Epithelial cell of proximal tubule (primary cell): ENCODE measurements around the gene FGD5. TPM values are rescaled to one million over a fixed set of nuclear protein-coding genes. Genes with fewer than 3 reads are reported as not detected.

Experiments
- DNase-seq: peaks from one replicate; pipeline ENCODE4 v3.0.0-alpha.2; 2011; ENCODE audit warnings: low read depth
- H3K4me3 ChIP-seq: 2 replicates; pipeline ENCODE4 v1.5.1; 2011; ENCODE audit warnings: low read depth, mild to moderate bottlenecking, low read length
- total RNA-seq: library from RNA; depleted of rRNA; stranded (reverse); fragments of >200 nt; gene quantifications from 2 replicates; pipeline ENCODE4 v1.2.3, GENCODE V29; 2015
- TF ChIP-seq, protein P1 (sequence below): conservative IDR thresholded peaks from 2 replicates; pipeline ENCODE4 v1.5.1; 2012; ENCODE audit warnings: low read depth, mild to moderate bottlenecking, low read length

FGD5 gene
- total RNA-seq, 1 donor from 2014 or later, result 0.06 TPM

DNA sequence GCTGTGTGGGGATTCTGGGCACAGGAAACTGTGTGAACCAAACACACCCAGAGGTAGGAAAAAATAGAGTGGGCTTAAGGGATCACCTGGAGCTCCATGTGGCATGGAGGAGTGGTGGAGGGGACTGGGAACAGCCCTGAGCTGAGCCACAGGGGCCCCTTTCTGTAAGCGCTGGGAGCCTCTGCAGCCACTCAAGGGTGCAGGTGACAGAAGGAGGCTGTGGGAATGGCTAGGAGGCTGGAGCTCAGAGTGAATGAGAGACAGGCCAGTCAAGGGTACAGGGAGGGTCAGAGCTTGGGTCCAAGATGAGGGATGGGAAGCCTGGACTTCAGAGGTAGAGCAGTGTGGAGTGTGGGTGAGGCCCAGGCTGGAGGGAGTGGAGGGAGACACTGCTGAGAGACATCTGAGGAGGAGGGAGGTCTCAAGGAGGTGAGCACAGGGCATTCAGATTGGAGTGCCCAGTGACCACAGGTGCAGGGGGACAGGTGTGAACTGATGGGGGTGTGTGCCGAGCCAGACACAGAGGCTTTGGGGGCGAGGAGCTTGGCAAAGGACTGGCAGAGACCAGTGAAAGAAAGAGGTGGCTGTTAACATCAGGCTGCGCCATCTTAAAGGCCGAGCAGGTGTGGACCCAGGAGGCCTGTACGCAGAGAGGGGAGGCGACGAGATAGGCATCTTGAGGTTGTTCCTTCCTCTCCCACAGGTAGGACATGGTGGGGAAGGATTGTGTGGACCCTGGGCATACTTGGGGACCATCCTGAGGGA lies 56.8 kb downstream of the FGD5 start:
- DNase-seq, result no peak
- no peak overlapping the region for H3K4me3 ChIP-seq
- TF ChIP-seq, protein P1, sequence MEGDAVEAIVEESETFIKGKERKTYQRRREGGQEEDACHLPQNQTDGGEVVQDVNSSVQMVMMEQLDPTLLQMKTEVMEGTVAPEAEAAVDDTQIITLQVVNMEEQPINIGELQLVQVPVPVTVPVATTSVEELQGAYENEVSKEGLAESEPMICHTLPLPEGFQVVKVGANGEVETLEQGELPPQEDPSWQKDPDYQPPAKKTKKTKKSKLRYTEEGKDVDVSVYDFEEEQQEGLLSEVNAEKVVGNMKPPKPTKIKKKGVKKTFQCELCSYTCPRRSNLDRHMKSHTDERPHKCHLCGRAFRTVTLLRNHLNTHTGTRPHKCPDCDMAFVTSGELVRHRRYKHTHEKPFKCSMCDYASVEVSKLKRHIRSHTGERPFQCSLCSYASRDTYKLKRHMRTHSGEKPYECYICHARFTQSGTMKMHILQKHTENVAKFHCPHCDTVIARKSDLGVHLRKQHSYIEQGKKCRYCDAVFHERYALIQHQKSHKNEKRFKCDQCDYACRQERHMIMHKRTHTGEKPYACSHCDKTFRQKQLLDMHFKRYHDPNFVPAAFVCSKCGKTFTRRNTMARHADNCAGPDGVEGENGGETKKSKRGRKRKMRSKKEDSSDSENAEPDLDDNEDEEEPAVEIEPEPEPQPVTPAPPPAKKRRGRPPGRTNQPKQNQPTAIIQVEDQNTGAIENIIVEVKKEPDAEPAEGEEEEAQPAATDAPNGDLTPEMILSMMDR, result no peak

DNA sequence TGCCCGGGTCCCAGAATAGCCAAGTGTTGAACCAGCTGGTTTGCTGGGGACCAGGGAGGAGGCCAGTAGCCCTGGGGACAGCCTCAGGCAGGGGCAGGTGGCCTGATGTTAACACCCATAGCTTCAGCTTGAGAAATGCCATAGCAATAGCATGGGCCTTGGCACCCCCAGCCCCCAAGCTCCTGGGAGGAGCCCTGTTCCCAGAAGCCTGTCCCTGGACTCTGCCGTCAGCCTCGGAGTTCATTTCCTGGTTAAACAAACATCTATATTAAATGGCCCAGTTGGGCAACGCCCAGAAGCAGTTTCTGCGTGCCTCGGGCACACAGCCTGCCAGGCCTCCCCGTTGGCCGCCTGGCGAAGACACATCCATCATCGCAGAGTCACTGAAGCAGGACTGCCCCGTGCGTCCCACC lies 58.2 kb downstream of the FGD5 start:
- no peak overlapping the region for H3K4me3 ChIP-seq
- no peak for DNase-seq
- TF ChIP-seq, protein P1, result no peak

DNA sequence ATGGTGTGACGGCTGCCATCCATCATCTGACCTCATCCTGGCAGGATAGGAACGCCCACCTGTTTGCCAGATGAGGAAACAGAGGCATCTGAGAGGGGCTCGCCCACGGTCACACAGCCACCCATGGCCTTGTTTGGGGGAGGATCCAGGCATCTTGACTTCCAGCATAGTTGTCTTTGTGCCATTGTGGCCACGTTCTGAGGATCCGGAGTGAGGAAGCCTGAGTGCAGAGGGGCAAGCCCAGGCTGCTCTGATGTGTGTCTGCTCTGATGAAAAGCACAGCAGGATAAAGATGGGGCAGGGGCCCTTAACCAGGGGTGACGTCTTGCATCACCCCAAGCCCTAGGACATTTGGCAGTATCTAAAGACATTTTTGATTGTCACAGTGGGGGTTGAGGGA lies 58.7 kb downstream of the FGD5 start:
- DNase-seq, result no peak
- TF ChIP-seq, protein P1, result no peak
- no peak overlapping the region for H3K4me3 ChIP-seq

DNA sequence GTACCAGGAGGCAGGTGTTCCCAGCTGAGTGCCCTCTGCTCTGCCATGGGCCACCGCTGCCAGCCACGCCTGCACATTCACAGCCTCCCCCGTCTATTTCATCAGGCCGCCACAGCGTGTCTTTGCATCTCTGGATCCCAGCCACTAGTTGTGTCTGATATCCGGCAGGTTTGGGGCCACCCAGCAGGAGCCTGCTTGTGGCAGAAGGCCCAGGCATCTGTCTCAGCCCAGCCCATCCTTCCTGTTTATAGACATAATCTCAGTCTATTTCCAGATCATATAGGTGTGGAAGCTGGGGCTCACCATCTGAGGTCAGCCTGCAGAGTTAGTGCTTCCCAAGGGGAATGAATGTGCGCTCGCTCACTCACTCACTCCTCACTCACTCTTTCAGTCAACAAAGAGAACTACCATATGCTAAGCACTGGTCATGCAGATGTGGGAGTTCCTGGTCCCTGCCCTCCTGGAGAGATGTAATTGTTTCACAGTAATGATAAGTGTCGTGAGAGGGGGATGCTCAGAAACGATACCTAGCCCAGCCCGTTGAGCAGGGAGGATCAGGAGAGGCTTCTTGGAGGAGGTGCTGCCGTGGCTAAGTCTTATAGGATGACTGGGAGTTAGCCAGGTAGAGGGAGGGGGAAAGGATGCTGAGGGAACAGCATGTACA lies 60.6 kb downstream of the FGD5 start:
- TF ChIP-seq, protein P1, result no peak
- DNase-seq, result no peak
- H3K4me3 ChIP-seq, result no peak overlapping the region

DNA sequence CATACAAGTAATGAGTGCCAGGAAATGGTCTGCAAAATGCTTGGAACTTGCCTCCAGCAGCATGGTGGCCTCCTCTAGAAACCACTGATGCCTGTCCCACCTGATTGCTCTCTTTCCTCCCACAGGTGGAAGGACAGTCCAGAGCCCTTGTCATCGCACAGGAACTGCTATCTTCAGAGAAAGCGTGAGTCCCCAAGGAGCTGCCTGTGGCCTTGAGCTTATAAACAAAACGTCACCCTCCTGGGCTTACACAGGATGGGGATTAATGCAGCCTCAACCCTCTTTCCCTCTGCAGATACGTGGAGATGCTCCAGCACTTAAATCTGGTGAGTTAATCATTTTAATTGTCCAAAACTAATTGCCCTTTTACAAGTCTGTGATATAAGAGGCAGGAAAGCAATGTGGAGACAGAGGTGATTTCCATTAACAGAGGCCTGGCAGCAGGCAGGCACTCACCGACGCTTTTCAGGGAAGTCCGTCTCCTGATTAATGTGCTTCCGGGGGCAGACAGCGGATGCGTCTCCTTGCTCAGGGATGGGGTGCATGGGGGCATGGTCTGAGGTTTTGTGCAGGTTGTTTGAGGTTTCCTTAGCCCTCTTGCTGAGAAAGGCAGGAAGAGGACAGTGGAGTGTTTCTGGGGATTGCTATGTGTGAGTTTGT lies 61.8 kb downstream of the FGD5 start:
- DNase-seq, result no peak
- TF ChIP-seq, protein P1, result no peak
- H3K4me3 ChIP-seq, result no peak overlapping the region

DNA sequence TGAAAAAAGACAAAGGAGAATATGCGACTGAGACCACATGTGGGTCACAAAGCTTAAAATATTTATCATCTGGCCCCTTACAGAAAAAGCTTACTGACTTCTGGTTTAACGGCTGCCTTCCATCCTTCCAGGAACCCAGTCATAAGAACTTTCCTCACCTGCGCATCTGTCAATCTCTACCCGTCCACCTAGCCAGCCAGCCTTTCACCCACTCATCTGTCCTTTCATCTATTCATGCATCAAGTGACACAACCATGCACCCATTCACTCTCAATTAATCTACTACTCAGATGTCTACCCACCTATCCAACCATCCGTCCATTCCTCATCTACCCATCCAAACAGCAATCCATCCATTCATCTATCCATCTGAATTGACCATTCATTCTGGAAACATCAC lies 64.5 kb downstream of the FGD5 start:
- no peak overlapping the region for H3K4me3 ChIP-seq
- TF ChIP-seq, protein P1, result no peak
- DNase-seq, result no peak
